Diencephalon (tissue), 1 donor: ENCODE measurements around the gene SLC20A1. TPM values are rescaled to one million over a fixed set of nuclear protein-coding genes. Genes with fewer than 3 reads are reported as not detected.

Experiments used
- total RNA-seq: library from RNA; depleted of rRNA; stranded (reverse); fragments of >200 nt; gene quantifications from one replicate; pipeline ENCODE4 v1.2.3, GENCODE V29; 2014

The SLC20A1 gene, protein sequence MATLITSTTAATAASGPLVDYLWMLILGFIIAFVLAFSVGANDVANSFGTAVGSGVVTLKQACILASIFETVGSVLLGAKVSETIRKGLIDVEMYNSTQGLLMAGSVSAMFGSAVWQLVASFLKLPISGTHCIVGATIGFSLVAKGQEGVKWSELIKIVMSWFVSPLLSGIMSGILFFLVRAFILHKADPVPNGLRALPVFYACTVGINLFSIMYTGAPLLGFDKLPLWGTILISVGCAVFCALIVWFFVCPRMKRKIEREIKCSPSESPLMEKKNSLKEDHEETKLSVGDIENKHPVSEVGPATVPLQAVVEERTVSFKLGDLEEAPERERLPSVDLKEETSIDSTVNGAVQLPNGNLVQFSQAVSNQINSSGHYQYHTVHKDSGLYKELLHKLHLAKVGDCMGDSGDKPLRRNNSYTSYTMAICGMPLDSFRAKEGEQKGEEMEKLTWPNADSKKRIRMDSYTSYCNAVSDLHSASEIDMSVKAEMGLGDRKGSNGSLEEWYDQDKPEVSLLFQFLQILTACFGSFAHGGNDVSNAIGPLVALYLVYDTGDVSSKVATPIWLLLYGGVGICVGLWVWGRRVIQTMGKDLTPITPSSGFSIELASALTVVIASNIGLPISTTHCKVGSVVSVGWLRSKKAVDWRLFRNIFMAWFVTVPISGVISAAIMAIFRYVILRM
- 34.6 TPM for total RNA-seq

DNA sequence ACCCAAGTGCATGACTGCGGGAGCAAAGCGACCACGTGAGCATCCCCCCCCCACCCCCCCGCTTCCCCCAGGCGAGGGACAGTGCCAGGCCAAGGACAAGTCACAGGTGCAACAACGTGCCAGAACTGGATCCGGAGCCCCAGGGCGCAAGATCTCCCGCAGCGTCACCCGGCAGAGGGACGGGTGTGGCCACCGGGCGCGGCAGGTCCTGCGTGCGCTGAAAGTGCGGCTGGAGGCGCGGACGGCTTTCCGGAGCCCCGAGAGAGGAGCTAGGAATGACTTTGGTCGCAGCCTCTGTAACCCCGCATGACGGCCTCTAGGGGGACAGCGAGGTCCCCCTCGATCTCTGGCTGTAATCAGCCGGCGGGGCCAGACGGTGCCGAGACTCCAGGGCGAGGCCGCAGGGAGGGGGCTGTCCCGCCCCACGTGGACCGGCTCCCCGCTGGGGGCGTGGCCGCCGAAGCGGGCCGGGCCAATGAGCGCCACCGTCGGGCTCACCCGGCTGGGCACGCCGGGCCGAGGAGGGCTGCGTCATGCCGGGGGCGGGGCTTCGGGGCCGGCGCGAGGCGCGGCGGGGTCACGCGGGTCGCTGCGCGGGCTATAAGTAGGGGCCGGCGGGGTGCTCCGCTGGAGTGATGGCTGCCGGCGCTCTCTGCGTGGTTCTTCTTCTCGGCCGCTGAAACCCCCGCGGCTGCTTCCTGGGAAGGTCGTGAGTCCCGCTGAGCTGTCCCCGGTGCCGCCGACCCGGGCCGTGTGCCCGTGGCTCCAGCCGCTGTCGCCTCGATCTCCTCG is at the start of gene SLC20A1:
Gene SLC20A1, plus strand, starts transcription at position 630 of the 792 bp plus-strand sequence. CDS start 890 bp downstream, outside the sequence.

Other genes starting within 250 kb of the SLC20A1 start
- 42.9 TPM for gene RGPD8, start 212.3 kb upstream of the SLC20A1 start, total RNA-seq
- gene TTL, start 163.8 kb upstream of the SLC20A1 start, total RNA-seq: 84.4 TPM
- gene POLR1B, start 103.5 kb upstream of the SLC20A1 start, total RNA-seq: 31.1 TPM
- 6.0 TPM for gene CHCHD5, start 61.3 kb upstream of the SLC20A1 start, total RNA-seq
- gene NT5DC4, start 75.1 kb downstream of the SLC20A1 start, total RNA-seq: not detected
- gene CKAP2L, start 118.7 kb downstream of the SLC20A1 start, total RNA-seq: 4.2 TPM
- gene IL1A, start 138.6 kb downstream of the SLC20A1 start, total RNA-seq: 0.92 TPM
- gene IL1B, start 190.8 kb downstream of the SLC20A1 start, total RNA-seq: 1.2 TPM